MM.1S (cell line): ENCODE measurements around the gene CDS2.

ENCODE experiments used
- CTCF ChIP-seq: fragments of 300-600 bp; sonication (generic); IDR thresholded peaks from 2 replicates; pipeline ENCODE4 v1.5.1; 2016; ENCODE audit warnings: antibody characterized with exemption, low read length, mixed read lengths
- EZH2 ChIP-seq: fragments of 300-600 bp; sonication (generic); optimal IDR thresholded peaks from 2 replicates; pipeline ENCODE3; 2017; ENCODE audit warnings: low read depth, mild to moderate bottlenecking, antibody characterized with exemption, low read length, mixed read lengths
- EZH2phosphoT487 ChIP-seq: fragments of 300-600 bp; sonication (generic); IDR thresholded peaks from 2 replicates; pipeline ENCODE4 v1.6.1; 2018; ENCODE audit warnings: antibody characterized with exemption, low read length

- TF ChIP-seq CTCF (no peak), EZH2 (no peak), EZH2phosphoT487 (no peak)
These were observed 107.3 kb downstream of the CDS2 start for GRCh38 chr20:5234158-5234557.
